ENCODE measurements around the gene EBF4. TPM values are rescaled to one million over a fixed set of nuclear protein-coding genes. Genes with fewer than 3 reads are reported as not detected.

The EBF4 gene
- total RNA-seq, 1 experiment from 2014 or later = 2.7 TPM

- ChIA-PET CTCF (interaction anchor here (0.9 to 2.0 kb wide), 9 partner anchors 10 to 83 kb away, joined by 3 to 10 read pairs (median 6); no protein-coding TSS in a partner anchor), POLR2A (no interaction called here)
- TF ChIP-seq ZNF423 (CRISPR knock-in tag; IDR thresholded peaks at IDR 0.05) = no peak
- no peak for TF ChIP-seq IRF2 (CRISPR knock-in tag; IDR thresholded peaks at IDR 0.05; ENCODE audit: borderline replicate concordance, low read depth)
- no peak for TF ChIP-seq MXD4 (CRISPR knock-in tag; IDR thresholded peaks at IDR 0.05; ENCODE audit: borderline replicate concordance)
- TF ChIP-seq NR2C2 (CRISPR knock-in tag; IDR thresholded peaks at IDR 0.05) = no peak
- no peak for TF ChIP-seq ZBTB43 (CRISPR knock-in tag; IDR thresholded peaks at IDR 0.05)
- no peak for TF ChIP-seq ZNF138 (CRISPR knock-in tag; conservative IDR thresholded peaks at IDR 0.05)
- TF ChIP-seq ZNF281 (CRISPR knock-in tag; IDR thresholded peaks at IDR 0.05) = no peak
- no peak for TF ChIP-seq MAX (CRISPR knock-in tag; IDR thresholded peaks at IDR 0.05)
- no peak for TF ChIP-seq TP53 (CRISPR knock-in tag; IDR thresholded peaks at IDR 0.05)
- TF ChIP-seq ZNF416 (CRISPR knock-in tag; IDR thresholded peaks at IDR 0.05) = no peak
- no peak for TF ChIP-seq ARID4B (CRISPR knock-in tag; IDR thresholded peaks at IDR 0.05; ENCODE audit: borderline replicate concordance)
- Mint-ChIP-seq H3K36me3 (no peaks in the 10 kb centered on the region), H3K9me3 (peaks cover 20% of the 10 kb centered on the region), H3K4me3 (no peak overlapping the region), H3K27ac (no peak overlapping the region), H3K4me1 (peaks cover 5% of the 10 kb centered on the region), H3K27me3 (ENCODE audit: low read depth) (peaks cover 50% of the 10 kb centered on the region)
- DNase-seq (ENCODE audit: low spot score) (no peak), ATAC-seq (peak; percentile 56)
Measured at GRCh38 chr20:2729791-2730190, 37.2 kb downstream of the EBF4 start.

GRCh38 chr20:2734899-2735298 lies 42.3 kb downstream of the EBF4 start:
- ATAC-seq (no peak), DNase-seq (ENCODE audit: low spot score) (no peak)
- peaks cover 32% of the 10 kb centered on the region for H3K27me3 Mint-ChIP-seq (ENCODE audit: low read depth)
- H3K27ac Mint-ChIP-seq = no peak overlapping the region
- peaks cover 28% of the 10 kb centered on the region for H3K9me3 Mint-ChIP-seq
- ChIA-PET POLR2A (no interaction called here), CTCF (interaction anchor here (1.5 kb wide), 1 partner anchor 20 kb away, joined by 4 read pairs; no protein-coding TSS in a partner anchor)
- H3K36me3 Mint-ChIP-seq = no peaks in the 10 kb centered on the region
- H3K4me1 Mint-ChIP-seq = peaks cover 15% of the 10 kb centered on the region
- H3K4me3 Mint-ChIP-seq = no peak overlapping the region
- TF ChIP-seq STAT6 (CRISPR knock-in tag; conservative IDR thresholded peaks at IDR 0.05; ENCODE audit: low read depth) (no peak), RORB (CRISPR knock-in tag; IDR thresholded peaks at IDR 0.05) (no peak), ARID4B (CRISPR knock-in tag; IDR thresholded peaks at IDR 0.05; ENCODE audit: borderline replicate concordance) (no peak)
